ENCODE data around the gene MAN2A1. TPM values are rescaled to one million over a fixed set of nuclear protein-coding genes. Genes with fewer than 3 reads are reported as not detected.

MAN2A1 gene
- total RNA-seq, 4 donors from 2014 or later = 38.3 to 51.9 (median 46.2) TPM

- DNase-seq (ENCODE audit: low spot score) (no peak), ATAC-seq (ENCODE audit: low FRiP score) (no peak)
- no peak for TF ChIP-seq CTCF (IDR thresholded peaks at IDR 0.05)
Observed at GRCh38 chr5:109898269-109899162, 208.8 kb downstream of the MAN2A1 start.

- TF ChIP-seq CTCF (IDR thresholded peaks at IDR 0.05) = no peak
- DNase-seq (ENCODE audit: low spot score) = no peak
- ATAC-seq (ENCODE audit: low FRiP score) = no peak
Observed at GRCh38 chr5:109899163-109899535, 209.4 kb downstream of the MAN2A1 start.

GRCh38 chr5:109900461-109900860 lies 210.7 kb downstream of the MAN2A1 start:
- ATAC-seq (ENCODE audit: low FRiP score) (no peak), DNase-seq (ENCODE audit: low spot score) (no peak)

GRCh38 chr5:109900911-109901627 lies 211.3 kb downstream of the MAN2A1 start:
- no peak for TF ChIP-seq CTCF (IDR thresholded peaks at IDR 0.05)
- ATAC-seq (ENCODE audit: low FRiP score) (no peak), DNase-seq (ENCODE audit: low spot score) (no peak)

More at GRCh38 chr5:109900461-109900860, 210.7 kb downstream of the MAN2A1 start:
- TF ChIP-seq CTCF (IDR thresholded peaks at IDR 0.05) = no peak

GRCh38 chr5:109901628-109901981 lies 211.9 kb downstream of the MAN2A1 start:
- DNase-seq (ENCODE audit: low spot score) = no peak
- no peak for ATAC-seq (ENCODE audit: low FRiP score)
- TF ChIP-seq CTCF (IDR thresholded peaks at IDR 0.05) = no peak

- no peak for DNase-seq (ENCODE audit: low spot score)
- TF ChIP-seq CTCF (IDR thresholded peaks at IDR 0.05) = no peak
- ATAC-seq (ENCODE audit: low FRiP score) = no peak
Observed at GRCh38 chr5:109903061-109903460, 213.3 kb downstream of the MAN2A1 start.
